DMS53 treated with DMSO at 0.1 percent for 48 hours (cell line): ENCODE results near the gene GPC1.

ENCODE experiments used
- DNase-seq: peaks from one replicate; lab custom pipeline; 2025; ENCODE audit not compliant: unreplicated experiment; lab: John Stamatoyannopoulos, UW

GPC1 gene

GRCh38 chr2:240411261-240412160 lies 24.0 kb upstream of the GPC1 start:
- DNase-seq = no peak

DNA sequence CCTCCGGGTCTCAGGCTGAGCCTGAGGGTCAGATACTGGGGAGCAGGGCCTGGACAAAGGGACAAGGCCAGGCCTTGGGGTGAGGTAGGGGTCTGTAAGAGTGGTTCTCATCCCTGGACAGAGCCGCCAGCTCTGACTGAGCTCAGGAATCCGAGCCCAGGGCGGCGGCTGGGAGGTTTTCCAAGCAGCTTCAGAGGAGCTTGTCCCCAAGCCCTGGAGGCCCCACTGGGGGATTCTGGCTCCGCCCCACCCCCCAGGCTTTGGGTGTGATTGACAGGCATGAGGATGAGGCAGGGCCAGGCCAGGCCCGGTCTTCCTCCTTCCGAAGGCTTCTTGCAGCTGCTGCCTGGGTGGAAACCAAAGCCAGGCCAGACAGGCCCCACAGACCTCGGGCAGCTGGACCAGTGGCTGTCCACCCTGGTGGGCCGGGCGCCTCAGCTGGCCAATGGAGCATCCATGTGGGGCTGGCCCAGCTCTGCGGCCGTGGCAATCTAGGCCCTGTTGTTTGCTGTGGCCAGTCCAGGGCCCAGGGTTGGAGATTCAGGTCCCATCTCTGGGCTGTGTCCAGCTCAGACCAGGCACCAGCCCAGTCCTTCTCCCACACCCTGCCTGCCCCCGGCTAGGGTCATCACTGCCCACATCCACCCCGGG lies 23.1 kb upstream of the GPC1 start:
- no peak for DNase-seq

GRCh38 chr2:240412975-240413812 lies 22.3 kb upstream of the GPC1 start:
- no peak for DNase-seq

GRCh38 chr2:240413813-240414429 lies 21.5 kb upstream of the GPC1 start:
- DNase-seq = no peak

DNA sequence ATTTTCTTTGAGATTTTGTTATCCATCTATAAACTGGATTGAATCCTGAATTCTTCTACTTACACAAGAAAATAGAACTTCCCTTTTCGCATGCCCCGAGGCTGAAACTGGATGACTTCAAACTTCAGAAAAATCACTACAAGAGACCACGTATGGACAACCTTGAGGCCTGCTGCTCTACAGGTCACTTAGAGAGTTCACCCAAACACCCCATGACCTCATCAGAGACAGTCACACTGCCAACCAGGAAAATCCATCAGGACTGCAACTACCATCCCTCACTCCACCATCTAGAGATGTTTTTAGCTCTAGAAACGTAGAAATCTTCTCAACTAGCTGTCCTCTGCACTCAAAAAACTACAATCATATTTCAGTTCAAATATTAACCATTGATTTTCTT lies 18.6 kb upstream of the GPC1 start:
- no peak for DNase-seq

DNA sequence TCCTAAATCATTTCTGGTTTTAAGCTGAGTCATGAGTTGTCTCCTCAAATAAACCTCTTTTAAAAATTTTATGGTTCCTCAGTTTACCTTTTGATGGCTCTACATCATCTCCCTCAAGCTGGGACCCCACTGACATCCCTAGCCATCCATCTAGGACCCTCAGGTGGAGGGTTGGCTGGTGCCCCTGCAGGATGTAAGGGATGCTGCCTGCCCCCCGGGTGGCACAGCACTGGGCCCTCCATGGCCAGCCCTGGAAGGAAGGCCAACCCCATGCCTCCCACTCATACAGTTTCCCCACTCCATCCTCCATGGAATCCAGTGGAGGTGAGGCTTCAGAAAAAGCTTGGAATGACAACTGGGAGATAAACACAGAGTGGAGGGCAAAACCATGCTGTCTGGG lies 17.2 kb upstream of the GPC1 start:
- no peak for DNase-seq

DNA sequence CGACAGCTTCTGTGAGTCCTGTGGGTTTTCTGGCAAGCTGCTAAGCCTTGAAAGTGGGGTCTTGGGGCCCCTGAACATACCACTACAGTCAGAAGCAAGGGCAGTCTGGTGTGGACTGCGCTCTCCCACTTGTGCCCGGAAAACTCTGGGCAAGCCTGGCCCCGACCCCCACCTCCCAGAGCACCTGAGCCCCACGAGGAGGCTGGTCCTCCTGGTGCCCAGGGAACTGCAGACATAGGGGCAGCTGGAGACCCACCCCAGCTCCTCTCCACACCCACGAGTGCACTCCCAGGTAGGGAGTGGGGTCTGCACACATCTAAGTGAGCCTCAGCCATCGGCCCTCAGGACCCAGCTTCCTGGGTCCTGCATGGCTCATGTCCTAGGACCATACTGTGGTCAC lies 16.2 kb upstream of the GPC1 start:
- DNase-seq = no peak

- DNase-seq = no peak
Measured at GRCh38 chr2:240419723-240420122, 15.7 kb upstream of the GPC1 start.

DNA sequence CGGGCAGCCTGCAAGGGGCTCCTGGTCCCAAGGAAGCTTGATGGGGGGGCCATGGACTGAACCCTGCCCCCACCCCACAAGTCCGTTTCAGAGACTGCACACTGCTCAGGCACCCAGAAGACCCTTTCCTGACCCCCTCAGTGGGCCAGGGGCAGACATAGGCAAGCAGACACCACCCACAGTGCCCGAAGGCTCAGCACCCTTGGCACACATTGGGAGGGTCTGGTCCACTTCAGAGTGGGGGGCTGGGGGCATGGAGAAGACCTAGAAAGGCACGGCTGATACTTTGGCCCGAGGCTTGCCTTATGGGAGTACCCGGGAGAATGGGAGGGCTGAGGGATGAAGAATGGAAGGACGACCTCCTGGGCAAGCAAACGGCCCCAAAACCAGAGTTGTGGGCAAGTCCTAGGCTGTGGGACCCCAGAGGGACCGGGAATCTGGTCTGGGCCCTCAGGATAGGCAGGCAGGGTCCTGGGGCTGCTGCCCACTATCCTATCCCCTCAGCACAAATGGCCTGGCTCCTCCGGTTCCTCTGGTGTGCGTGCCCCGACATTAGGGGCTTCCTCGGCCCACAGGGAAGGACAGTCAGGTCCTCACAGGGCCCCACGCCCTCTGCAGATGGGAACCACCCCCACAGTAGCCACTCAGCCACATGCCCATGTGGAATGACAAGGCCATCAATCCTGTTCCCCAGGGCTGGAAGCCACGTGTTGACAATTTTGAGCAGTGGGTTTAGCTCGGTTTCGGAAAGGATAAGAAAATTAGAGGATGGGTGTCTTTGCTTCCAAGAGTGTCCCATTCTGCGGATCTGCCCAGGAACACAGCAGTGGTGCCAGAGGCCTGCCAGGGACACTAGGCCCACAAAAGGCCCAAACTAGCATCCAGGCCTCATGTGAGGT lies 15.0 kb upstream of the GPC1 start:
- DNase-seq = no peak

GRCh38 chr2:240421381-240421780 lies 14.1 kb upstream of the GPC1 start:
- DNase-seq = no peak

- DNase-seq = no peak
Measured at GRCh38 chr2:240422658-240423329, 12.7 kb upstream of the GPC1 start.

- DNase-seq = no peak
Measured at GRCh38 chr2:240423788-240424191, 11.7 kb upstream of the GPC1 start.

GRCh38 chr2:240424341-240425235 lies 10.9 kb upstream of the GPC1 start:
- DNase-seq = no peak

GRCh38 chr2:240425236-240425615 lies 10.2 kb upstream of the GPC1 start:
- DNase-seq = no peak

GRCh38 chr2:240425697-240426096 lies 9.8 kb upstream of the GPC1 start:
- DNase-seq = no peak

DNA sequence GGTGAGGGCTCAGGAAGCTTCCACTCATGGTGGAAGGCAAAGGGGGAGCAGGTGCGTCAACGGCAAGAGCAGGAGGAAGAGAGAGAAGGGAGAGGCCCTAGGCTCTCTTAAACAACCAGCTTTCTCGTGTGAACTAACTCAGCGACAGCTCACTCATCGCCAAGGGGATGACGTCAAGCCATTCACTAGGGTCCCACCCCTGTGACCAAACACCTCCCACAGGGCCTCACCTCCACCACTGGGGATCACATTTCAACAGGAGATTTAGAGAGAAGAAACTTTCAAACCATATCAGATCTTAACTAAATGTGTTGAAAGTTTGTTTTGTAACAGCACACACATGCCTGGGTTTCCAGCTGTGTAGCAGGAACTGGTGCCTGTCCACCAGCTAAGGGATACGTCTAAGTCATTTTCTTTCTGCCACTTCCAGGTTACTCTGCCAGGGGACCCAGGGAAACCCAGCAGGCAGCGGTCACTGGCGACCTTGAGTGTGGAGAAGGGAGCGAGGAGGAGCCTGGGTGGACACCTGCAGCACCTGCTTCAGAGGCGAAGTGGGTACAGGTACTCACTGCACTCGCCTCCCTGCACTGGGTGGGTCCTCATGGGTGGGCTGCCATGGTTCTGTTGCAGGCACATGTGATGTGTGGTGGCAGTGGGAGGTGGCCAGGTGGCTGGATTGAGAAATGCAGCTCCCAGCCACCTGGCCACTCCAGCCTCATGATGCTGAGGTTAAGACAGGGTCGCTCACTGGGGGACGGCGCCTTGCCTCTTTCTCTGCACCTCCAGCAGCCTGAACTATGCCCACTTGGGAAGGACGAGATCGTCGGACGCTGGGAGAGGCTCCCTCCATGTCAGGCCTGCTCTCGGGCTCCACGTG lies 8.4 kb upstream of the GPC1 start:
- no peak for DNase-seq

GRCh38 chr2:240427729-240428128 lies 7.7 kb upstream of the GPC1 start:
- DNase-seq = no peak

GRCh38 chr2:240428245-240428644 lies 7.2 kb upstream of the GPC1 start:
- DNase-seq = no peak
